PC-3 (cell line): ENCODE data around the gene PLXND1. TPM values are rescaled to one million over a fixed set of nuclear protein-coding genes. Genes with fewer than 3 reads are reported as not detected.

Experiments used
- ATAC-seq: fragments of 200-7000 bp; cut with Tn5 transposase; 2 replicates; pipeline ENCODE4 v1.9.1; 2020; ENCODE audit warnings: mild to moderate bottlenecking, moderate library complexity
- BruUV-seq: library from RNA; stranded (reverse); fragments of 400-500 nt; replicated peaks from 2 replicates; lab custom pipeline; 2021; lab: Mats Ljungman, UMichigan
- CTCF ChIA-PET: fragments of 300-600 bp; sonication (Branson Sonifier 250); formaldehyde crosslinking; loops from one replicate; lab custom pipeline; 2022; ENCODE audit warnings: antibody characterized with exemption; lab: Charles Lee
- POLR2A ChIA-PET: fragments of 300-600 bp; sonication (Branson Sonifier 250); formaldehyde crosslinking; loops from one replicate; lab custom pipeline; 2022; ENCODE audit warnings: antibody characterized with exemption; ENCODE audit not compliant: unreplicated experiment; lab: Charles Lee
- DNase-seq: peaks from one replicate; pipeline ENCODE4 v3.0.0-alpha.2; 2015
- H2AFZ ChIP-seq: fragments of 300-600 bp; sonication (generic); 2 replicates; pipeline ENCODE4 v1.6.0; 2016; ENCODE audit warnings: antibody characterized with exemption, low read length
- H3F3A ChIP-seq: fragments of 300-600 bp; sonication (generic); one replicate; pipeline ENCODE4 v1.6.0; 2017; ENCODE audit warnings: antibody characterized with exemption, low read length, control low read depth, mild to moderate bottlenecking; ENCODE audit not compliant: unreplicated experiment
- H3K27ac ChIP-seq: fragments of 300-600 bp; sonication (generic); 2 replicates; pipeline ENCODE4 v1.5.1; 2016; ENCODE audit warnings: mild to moderate bottlenecking, low read length
- H3K27me3 ChIP-seq: fragments of 300-600 bp; sonication (generic); 2 replicates; pipeline ENCODE4 v1.6.1; 2016; ENCODE audit warnings: low read length, mixed read lengths
- H3K36me3 ChIP-seq: fragments of 300-600 bp; sonication (generic); 2 replicates; pipeline ENCODE4 v1.6.1; 2016; ENCODE audit warnings: low read depth, mixed run types, low read length, mixed read lengths
- H3K4me1 ChIP-seq: fragments of 300-600 bp; sonication (generic); 2 replicates; pipeline ENCODE4 v1.5.1; 2016; ENCODE audit warnings: low read length; ENCODE audit not compliant: insufficient read depth
- H3K4me2 ChIP-seq: fragments of 300-600 bp; sonication (generic); 2 replicates; pipeline ENCODE4 v1.6.0; 2016; ENCODE audit warnings: low read length
- H3K4me3 ChIP-seq: fragments of 300-600 bp; sonication (generic); 2 replicates; pipeline ENCODE4 v1.5.1; 2016; ENCODE audit warnings: mild to moderate bottlenecking, low read length, mixed read lengths
- H3K79me2 ChIP-seq: fragments of 300-600 bp; sonication (generic); 2 replicates; pipeline ENCODE4 v1.6.1; 2017; ENCODE audit warnings: low read length, mixed read lengths
- H3K9ac ChIP-seq: fragments of 300-600 bp; sonication (generic); 2 replicates; pipeline ENCODE4 v1.6.0; 2016; ENCODE audit warnings: mild to moderate bottlenecking, low read length
- H3K9me2 ChIP-seq: fragments of 300-600 bp; sonication (generic); replicated peaks from 2 replicates; pipeline ENCODE4 v1.6.1; 2016; ENCODE audit warnings: mixed run types, low read length, mixed read lengths
- H3K9me3 ChIP-seq: fragments of 300-600 bp; sonication (generic); 2 replicates; pipeline ENCODE4 v1.6.1; 2016; ENCODE audit warnings: low read length, mixed read lengths
- H4K20me1 ChIP-seq: fragments of 300-600 bp; sonication (generic); 2 replicates; pipeline ENCODE4 v1.6.1; 2016; ENCODE audit warnings: low read length, mixed read lengths
- EZH2 ChIP-seq: fragments of 300-600 bp; sonication (generic); IDR thresholded peaks from one replicate; pipeline ENCODE4 v1.6.1; 2017; ENCODE audit warnings: antibody characterized with exemption, mild to moderate bottlenecking, low read length; ENCODE audit not compliant: unreplicated experiment
- EZH2phosphoT487 ChIP-seq: fragments of 300-600 bp; sonication (generic); IDR thresholded peaks from 2 replicates; pipeline ENCODE4 v1.6.1; 2018; ENCODE audit warnings: mild to moderate bottlenecking, antibody characterized with exemption, low read length, borderline replicate concordance
- intact Hi-C: fragments of 100-400 bp; cut with micrococcal nuclease; formaldehyde crosslinking; loops from 2 replicates; pipeline ENCODE4 v1.9.0; 2023
- total RNA-seq: library from RNA; depleted of rRNA; stranded (reverse); fragments of >200 nt; gene quantifications from 2 replicates; pipeline ENCODE4 v1.2.3, GENCODE V29; 2014
- TF ChIP-seq, protein P1 (sequence below): fragments of 300-600 bp; sonication (generic); conservative IDR thresholded peaks from 2 replicates; pipeline ENCODE4 v1.5.1; 2017; ENCODE audit warnings: antibody characterized with exemption, low read depth, mild to moderate bottlenecking, low read length

PLXND1 gene
- total RNA-seq, 1 experiment from 2014 or later, result 19.2 TPM

DNA sequence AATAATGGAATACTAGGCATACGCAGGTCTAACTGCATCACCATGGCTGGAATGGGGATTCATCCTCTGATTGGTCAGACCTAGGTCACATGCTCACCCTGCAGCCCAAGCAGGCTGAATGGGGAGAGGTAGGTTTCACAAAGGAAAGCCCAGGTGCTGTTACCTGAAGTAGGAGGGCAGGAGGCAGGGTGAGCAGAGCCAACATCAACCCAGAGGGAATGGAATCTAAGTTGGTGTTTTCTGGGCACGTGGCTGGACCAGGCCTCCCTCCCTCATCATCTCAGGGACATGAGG is 70.2 kb downstream of the PLXND1 start:
- Histone ChIP-seq H3K4me1 (no peaks in the 10 kb centered on the region), H3K27me3 (no peaks in the 10 kb centered on the region), H3K4me2 (no peak overlapping the region), H3K9me2 (no peaks in the 10 kb centered on the region), H2AFZ (no peak overlapping the region), H3K79me2 (no peaks in the 10 kb centered on the region), H3K36me3 (no peaks in the 10 kb centered on the region), H3K9me3 (no peaks in the 10 kb centered on the region), H3K4me3 (no peak overlapping the region), H3K27ac (no peak overlapping the region), H4K20me1 (no peaks in the 10 kb centered on the region), H3F3A (no peaks in the 10 kb centered on the region), H3K9ac (no peak overlapping the region)
- ChIA-PET POLR2A (no interaction called here), CTCF (no interaction called here)
- TF ChIP-seq EZH2 (no peak), EZH2phosphoT487 (no peak)
- TF ChIP-seq, protein P1, sequence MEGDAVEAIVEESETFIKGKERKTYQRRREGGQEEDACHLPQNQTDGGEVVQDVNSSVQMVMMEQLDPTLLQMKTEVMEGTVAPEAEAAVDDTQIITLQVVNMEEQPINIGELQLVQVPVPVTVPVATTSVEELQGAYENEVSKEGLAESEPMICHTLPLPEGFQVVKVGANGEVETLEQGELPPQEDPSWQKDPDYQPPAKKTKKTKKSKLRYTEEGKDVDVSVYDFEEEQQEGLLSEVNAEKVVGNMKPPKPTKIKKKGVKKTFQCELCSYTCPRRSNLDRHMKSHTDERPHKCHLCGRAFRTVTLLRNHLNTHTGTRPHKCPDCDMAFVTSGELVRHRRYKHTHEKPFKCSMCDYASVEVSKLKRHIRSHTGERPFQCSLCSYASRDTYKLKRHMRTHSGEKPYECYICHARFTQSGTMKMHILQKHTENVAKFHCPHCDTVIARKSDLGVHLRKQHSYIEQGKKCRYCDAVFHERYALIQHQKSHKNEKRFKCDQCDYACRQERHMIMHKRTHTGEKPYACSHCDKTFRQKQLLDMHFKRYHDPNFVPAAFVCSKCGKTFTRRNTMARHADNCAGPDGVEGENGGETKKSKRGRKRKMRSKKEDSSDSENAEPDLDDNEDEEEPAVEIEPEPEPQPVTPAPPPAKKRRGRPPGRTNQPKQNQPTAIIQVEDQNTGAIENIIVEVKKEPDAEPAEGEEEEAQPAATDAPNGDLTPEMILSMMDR, result no peak
- ATAC-seq (no peak), DNase-seq (no peak)
- no TSS peak for BruUV-seq
- intact Hi-C loops, result no loop called here

DNA sequence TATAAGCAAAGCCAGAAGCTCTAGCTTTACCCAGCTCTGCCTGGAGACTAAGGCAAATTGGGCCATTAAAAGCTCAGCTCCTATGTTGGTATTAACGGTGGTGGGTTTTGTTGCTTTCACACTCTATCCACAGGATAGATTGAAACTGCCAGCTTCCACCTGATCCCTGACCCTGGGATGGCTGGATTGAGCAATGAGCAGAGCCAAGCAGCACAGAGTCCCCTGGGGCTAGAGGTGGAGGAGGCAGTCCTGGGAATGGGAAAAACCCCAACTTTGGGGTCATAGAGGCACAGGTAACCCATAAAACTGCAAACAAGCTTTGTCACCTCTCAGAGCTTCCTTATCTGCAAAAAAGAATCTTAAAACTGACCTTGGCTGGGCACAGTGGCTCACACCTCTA is 71.4 kb downstream of the PLXND1 start:
- ChIA-PET POLR2A (no interaction called here), CTCF (no interaction called here)
- Histone ChIP-seq H3K27ac (no peak overlapping the region), H3K4me2 (no peak overlapping the region), H3K79me2 (no peaks in the 10 kb centered on the region), H3K9me2 (no peaks in the 10 kb centered on the region), H2AFZ (no peak overlapping the region), H3K4me3 (no peak overlapping the region), H3K36me3 (no peaks in the 10 kb centered on the region), H3K27me3 (no peaks in the 10 kb centered on the region), H3F3A (no peaks in the 10 kb centered on the region), H4K20me1 (no peaks in the 10 kb centered on the region), H3K9me3 (no peaks in the 10 kb centered on the region), H3K9ac (no peak overlapping the region), H3K4me1 (no peaks in the 10 kb centered on the region)
- intact Hi-C loops, result no loop called here
- no peak for TF ChIP-seq EZH2phosphoT487
- no peak for TF ChIP-seq EZH2
- TF ChIP-seq, protein P1, result no peak
- DNase-seq (no peak), ATAC-seq (no peak)
- BruUV-seq, result no TSS peak

DNA sequence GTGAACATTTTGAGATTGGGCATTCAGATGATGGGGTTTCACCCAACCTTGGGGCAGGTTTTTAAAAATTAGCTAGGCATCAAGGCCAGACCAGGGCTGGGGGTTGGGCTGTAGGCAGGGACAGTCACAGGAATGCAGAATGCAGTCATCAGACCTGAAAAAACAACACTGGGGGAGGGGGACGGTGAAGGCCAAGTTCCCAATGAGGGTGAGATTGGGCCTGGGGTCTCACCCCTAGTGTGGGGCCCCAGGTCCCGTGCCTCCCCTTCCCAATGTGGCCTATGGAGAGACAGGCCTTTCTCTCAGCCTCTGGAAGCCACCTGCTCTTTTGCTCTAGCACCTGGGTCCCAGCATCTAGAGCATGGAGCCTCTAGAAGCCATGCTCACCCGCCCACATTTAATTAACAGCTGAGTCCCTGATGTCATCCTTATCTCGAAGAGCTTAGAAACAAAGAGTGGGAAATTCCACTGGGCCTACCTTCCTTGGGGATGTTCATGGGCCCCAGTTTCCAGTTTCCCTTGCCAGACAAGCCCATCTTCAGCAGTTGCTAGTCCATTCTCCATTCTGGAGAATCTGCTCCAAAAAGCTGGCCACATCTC is 71.9 kb downstream of the PLXND1 start:
- intact Hi-C loops, result no loop called here
- ChIA-PET POLR2A (no interaction called here), CTCF (no interaction called here)
- H3K27ac ChIP-seq, result no peak overlapping the region
- H2AFZ ChIP-seq, result no peak overlapping the region
- DNase-seq (no peak), ATAC-seq (no peak)
- no peaks in the 10 kb centered on the region for H3K9me2 ChIP-seq
- no peak overlapping the region for H3K4me3 ChIP-seq
- H3K4me2 ChIP-seq, result no peak overlapping the region
- H3K9me3 ChIP-seq, result no peaks in the 10 kb centered on the region
- H3K27me3 ChIP-seq, result no peaks in the 10 kb centered on the region
- no peaks in the 10 kb centered on the region for H3K36me3 ChIP-seq
- no peaks in the 10 kb centered on the region for H4K20me1 ChIP-seq
- no TSS peak for BruUV-seq
- no peak for TF ChIP-seq EZH2phosphoT487
- TF ChIP-seq, protein P1, result no peak
- TF ChIP-seq EZH2, result no peak
- no peaks in the 10 kb centered on the region for H3F3A ChIP-seq
- H3K9ac ChIP-seq, result no peak overlapping the region
- no peaks in the 10 kb centered on the region for H3K79me2 ChIP-seq
- no peaks in the 10 kb centered on the region for H3K4me1 ChIP-seq
